Activated effector memory CD4-positive, alpha-beta T cell treated with anti-CD3 and anti-CD28 coated beads, Interleukin-2, amount 50 U/mL, for 16 hours (primary cell): ENCODE measurements around the gene MRRF.
"Not testable (repeated sequence)": the region's sequence is repeated elsewhere in the genome, so short reads cannot be mapped to it uniquely, and the experiment has no call there.

Source experiments
- DNase-seq: peaks from one replicate; pipeline ENCODE4 v3.0.0-alpha.2; 2020

Gene MRRF

DNA sequence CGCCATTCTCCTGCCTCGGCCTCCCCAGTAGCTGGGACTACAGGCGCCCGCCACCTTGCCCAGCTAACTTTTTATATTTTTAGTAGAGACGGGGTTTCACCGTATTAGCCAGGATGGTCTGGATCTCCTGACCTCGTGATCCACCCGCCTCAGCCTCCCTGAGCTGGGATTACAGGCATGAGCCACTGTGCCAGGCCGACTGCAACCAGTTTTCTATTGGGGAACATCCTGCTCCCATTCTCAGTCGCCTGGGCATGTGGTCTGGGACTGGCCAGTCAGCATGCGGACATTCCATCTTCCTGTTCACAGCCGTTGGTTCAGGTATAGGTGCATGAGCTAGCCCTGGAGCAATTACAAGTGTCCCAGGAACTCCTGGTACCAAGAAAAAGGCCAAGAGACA lies 98.4 kb downstream of the MRRF start:
- not testable (repeated sequence) for DNase-seq

DNA sequence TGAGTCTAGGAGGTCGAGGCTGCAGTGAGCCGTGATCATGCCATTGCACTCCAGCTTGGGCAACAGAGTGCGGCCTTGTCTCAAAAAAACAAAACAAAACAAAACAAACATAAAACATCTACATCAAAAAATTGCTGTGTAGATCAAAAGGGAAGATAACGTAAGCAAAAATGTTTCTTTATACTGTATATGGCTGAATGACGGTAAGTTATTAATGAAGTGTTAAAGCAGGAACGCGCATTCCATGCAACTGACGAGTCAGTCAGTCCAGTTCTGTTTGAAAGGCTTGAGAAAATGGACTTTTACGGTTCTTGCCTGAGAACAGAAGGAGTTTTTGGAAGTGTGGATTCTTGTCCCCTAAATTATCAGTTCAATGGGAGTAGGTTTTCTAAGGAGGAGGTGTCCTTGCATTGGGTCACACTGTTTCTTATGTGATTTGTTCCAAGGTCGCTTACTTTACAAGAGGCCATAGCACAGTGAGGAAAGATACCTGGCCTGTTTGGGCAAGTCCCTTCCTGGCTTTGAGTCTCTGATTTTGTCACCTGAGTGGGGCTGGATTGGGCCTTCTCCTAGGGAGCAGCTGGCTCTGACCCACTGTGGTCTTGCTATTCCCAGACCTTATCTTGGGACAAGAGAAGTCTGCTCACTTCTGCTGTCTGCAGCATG lies 99.6 kb downstream of the MRRF start:
- no peak for DNase-seq

DNA sequence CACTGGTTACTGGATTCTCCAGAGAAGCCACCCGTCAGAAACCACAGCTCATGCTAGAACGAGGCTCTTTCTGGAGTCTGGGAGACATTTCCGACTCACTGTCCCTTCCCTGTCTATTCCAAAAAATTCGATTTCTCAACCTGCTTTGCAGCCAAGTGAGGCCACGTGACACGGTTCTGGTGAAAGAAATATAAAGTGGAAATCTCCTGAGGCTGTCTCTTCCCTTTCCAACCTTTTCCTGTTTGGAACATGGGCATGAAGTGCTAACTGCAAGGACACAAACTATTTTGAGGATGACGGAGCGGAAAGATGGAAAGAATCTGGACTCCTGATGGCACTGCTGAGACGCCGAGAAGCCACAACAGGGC lies 100.1 kb downstream of the MRRF start:
- no peak for DNase-seq

DNA sequence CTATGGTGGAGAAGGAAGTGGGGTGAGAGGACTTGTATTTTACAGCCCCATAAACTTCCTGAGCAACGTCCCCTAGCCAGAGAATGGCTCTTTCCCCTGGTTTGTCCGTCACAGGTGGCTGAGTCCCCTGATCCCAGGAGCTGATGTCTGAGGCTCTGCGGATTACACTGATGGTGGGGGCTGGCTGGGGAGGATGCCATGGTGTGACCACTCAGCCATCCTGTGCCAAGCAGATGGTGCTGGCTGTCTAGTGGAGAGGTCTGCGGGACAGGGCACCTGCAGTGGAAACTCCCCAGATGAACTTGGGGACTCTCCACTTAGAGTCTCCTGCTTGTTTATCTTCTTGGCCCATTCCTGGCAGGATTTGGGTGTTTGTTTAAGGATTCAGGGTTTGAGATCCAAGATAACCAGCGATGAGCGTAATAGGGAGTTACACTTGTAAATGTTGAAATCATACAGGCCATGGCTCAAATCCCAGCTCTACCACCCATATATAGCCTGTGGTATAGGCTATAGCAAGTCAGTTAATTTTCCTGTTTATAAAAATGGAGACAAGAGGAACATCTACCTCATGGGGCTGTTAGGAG lies 101.5 kb downstream of the MRRF start:
- no peak for DNase-seq

DNA sequence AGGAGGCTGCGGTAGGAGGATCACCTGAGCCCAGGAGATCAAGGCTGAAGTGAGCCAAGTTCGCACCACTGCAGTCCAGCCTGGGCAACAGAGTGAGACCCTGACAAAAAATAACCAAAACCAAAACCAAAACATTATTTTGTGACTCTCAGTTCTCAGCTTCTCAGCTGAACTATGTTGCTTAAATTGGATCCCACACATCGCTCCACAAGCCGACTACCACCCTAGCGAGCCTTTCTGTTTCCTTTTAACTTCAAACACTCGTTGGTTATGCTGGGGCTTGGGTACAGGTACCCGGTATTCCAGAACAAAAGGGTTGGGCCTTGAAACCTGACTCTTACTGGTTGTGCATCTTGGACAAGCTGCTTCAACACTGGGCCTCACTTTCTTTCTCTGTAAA lies 102.4 kb downstream of the MRRF start:
- no peak for DNase-seq

DNA sequence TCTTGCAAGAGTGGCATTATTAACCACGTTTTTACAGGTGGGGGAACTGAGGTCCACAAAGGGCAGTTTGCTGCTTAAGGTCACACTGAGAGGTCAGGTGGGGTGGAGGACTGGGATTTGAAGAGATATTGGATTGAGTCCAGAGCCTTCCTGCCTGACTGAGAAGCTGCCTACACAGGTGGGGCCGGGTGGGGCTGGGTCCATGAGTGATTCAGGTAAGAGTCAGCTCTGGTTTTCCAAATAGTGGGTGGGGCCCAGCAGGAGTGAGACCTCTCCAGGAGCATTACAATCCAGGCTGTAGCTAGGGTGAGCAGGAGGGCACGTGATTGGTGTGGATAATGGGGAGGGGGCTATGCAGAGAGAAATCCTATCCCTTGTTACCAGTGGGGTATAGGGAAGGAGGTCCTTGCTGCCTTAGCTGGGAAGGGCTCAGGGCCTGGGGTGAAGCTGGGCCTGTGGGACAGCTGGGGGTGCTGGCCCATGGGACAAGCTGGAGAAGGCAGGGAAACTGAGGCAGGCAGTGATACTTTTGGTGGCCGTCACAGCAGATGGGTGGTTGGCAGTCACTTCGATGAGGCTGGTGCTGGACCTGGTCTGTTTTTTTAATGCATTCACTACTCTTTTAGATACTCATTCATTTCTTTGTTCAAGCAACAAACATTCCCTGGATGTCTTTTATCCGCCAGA lies 103.2 kb downstream of the MRRF start:
- DNase-seq, result no peak

DNA sequence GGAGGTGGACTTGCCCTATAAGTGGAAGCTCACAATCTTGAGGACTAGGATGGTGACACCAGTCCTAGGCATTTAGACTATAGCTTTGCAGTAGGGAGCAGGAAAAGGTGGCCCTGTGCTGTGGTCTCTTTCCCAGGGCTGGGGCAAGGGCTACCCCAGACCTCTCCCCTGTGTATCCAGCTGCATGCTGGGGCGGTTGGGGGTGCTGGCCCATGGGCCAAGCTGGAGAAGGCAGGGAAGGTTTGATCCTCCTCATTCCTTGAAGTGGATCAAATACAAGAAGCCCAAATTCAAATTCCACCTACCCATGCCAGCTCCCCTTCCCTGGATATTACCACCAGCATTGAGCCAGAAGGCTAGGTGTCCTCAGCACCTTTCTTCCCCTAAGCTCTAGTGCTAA lies 104.0 kb downstream of the MRRF start:
- DNase-seq, result no peak

DNA sequence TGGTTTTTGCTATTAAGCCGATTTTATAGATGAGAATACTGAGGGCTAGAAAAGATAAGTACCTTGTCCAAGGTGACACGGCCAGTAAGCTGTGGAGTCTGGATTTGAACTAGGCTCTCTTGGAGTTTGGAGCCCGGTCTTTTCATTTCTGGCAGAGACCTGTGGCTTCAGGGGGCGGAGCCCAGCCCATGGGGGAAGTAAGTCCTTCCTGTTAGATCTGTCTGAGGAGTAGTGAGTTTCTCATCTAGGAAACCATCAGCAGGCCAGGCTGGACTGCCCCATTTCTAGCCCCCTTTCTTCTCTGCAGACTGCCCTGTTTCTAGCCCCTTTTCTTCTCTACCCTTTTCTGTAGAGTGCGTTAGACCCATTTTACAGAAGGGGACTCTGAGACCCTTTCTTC lies 105.6 kb downstream of the MRRF start:
- no peak for DNase-seq

DNA sequence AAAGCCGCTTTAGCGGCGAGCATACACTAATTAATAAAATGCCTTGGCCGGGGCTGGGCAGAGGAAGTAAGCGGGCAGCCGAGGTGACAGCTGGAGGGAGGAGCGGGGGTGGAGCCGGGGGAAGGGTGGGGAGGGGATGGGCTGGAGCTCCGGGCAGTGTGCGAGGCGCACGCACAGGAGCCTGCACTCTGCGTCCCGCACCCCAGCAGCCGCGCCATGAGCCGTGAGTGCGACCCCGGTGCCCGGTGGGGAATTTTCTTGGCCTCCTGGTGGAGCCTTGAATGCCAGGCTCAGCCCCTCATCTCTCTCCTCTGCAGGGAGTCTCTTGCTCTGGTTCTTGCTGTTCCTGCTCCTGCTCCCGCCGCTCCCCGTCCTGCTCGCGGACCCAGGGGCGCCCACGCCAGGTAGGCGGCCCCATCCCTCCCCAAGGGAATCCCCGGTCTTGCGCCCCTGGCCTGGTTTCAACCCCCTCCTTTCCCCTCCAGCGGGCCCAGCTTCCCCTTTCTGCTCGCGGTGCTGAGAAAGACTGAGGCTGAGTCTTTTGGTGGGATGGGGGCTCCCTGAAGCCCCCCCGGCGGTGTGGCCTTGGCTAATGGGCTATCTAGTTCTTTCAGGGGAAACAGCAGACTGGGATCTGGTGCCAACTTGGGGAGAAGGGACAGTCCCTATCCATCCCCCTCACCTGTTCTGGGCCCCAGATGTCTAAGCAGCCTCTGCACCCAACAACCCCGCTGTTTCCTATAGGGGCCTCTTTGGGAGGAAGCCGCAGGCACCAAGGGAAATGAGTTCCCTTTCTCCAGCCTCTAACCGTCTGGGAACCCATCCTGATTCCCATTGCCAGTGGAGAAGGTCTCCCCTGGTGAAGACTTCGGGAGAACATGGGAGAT lies 106.4 kb downstream of the MRRF start, which contains the start of gene PTGS1:
PTGS1 (plus strand) TSS at position 156 of the 887 bp plus-strand sequence; CDS start at position 217, 61 bp downstream.
- DNase-seq, result no peak

DNA sequence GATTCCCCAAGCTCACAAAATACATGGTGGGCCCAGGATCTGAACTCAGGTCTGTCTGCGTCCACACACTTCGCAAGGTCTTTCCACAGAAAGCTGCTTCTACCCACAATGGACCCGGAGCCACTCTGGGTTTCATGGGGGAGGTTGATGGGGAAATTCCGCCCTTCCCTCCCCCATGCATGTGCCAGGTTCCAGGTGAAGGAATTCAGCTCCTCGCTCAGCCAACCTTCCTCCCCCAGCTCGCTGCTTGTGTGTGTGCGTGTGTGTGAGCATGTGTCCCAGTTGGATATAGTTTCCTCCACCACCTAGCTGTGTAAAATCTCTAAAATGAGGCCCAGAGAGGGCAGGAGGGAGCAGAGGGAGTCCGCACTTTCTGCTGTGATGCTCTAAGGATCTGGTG lies 107.2 kb downstream of the MRRF start:
- DNase-seq, result no peak

DNA sequence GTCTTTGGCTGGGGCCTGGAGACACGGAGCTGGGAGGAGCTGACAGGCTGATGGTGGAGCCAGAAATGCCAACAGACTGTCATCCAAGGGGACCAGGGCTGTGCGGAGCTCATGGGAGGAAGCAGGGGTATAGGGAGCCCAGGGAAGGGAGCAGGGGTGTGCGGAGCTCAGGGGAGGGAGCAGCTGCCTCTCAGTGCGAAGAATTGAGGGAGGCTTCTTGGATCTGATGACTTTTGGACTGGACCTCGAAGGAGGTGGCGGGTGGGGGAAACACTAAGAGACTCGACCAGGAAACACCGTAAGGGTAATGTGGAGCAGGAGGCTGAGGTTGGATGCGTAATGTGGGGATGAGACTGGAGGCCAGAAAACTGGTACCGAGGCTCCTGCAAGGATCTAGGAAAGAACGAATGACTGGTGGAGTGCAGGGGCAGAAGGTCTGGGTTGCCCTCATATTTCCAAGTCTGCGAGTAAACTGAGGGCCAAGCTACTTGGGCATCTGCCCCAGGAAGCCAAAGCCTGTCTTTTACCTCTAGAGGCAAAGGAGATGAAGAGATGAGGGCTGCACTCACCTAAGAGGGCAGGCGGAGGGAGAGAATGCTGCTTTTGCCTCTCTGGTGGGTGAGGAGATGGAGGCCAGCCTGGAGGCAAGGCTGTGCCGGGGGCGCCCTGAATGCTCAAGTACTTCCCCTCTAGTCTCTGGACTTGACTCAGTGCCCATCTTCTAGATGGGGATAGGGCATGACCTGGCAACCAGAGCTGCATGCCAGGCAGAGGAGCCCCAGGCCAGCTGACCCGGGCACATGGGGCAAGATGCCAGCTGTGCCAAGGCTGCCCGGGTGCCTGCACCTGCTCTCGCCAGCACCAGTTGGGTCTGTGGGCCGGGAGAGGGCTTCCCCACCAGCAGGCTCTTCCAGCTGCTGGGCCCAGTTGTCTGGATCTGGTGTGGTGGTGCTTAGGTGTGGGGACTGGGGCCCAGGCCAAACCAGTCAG lies 108.5 kb downstream of the MRRF start:
- no peak for DNase-seq

DNA sequence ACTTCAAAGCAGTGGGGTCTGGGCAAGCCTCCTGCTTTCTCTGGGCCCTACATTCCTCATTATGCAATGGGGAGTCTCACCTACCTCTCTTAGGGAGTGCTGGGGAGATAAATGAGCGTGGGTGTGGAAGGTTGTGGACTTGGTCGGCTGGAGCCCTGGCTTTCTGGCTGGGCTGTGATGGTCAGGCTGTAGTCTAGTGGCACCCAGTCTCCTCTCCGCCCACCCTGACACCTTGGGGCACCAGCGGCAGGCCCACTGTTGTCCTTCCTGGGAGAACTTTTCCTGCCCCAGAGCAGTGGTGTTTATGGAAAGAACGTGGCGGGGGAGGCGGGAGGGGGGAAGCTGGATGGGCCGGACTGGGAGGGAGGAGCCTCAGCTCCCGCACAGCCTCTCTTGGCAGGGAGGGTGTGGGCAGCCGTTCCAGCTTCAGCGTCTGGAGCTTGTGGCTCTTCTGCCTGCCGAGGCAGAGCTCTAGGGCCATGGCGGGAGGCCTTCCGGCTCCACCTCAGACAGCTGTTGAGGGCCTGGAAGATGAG lies 110.3 kb downstream of the MRRF start:
- DNase-seq, result no peak

DNA sequence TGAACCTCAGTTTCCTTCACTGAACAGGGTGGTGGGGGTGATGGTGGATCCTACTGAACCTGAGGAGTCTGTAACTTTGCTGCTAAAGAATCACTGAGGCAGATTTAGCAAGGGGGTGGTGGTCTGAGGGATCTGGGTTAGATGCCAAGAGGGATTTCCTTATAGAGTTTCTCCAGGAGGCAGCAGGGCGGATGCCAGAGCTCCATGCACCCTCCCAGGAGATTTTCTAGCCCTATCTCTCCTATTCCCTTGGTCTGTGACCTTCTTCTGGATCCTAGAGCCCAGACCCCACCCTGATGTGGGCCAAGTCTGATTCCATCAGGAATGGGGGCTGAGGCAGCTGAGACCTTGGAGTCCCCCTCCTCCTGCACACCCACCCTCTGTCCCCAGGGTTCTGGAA lies 112.1 kb downstream of the MRRF start:
- DNase-seq, result no peak

DNA sequence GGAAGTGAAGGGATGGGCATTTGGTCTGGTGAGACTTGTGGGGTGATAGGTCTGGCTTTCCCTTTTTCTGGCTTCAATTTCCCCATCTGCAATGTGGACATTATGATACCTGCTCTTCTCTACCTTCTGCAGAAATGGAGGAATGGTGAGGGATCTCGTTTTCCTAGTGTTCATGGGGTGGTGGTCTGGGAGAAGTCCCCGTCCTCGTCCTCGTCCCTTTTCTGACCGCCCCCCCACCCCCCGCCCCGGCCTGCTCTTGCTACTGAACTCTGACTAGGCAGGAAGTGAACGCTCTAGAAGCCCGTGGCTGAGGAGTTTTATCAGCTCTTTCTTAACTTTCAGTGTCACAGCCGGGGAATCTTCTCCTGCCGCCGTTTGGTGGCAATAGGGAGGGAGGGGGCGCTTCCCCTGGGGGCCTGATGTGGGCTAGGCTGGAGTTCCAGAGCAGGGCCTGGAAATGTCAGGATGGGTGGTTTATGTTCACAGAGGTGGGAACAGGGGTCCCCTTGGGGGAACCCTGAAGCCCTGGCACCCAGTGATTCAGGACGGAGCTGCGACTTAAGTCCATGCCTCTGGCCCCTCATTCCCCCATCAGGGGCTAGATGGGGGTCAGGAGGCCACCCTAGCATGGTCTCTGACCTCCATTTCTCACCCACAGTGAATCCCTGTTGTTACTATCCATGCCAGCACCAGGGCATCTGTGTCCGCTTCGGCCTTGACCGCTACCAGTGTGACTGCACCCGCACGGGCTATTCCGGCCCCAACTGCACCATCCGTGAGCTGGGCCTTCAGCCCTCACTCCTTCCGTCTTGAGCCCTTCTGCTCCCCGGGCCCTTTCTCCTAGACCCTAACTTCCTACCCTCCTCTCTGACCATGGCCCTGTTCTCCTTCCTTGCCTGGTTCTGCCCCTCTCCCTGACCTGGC lies 112.8 kb downstream of the MRRF start:
- no peak for DNase-seq

DNA sequence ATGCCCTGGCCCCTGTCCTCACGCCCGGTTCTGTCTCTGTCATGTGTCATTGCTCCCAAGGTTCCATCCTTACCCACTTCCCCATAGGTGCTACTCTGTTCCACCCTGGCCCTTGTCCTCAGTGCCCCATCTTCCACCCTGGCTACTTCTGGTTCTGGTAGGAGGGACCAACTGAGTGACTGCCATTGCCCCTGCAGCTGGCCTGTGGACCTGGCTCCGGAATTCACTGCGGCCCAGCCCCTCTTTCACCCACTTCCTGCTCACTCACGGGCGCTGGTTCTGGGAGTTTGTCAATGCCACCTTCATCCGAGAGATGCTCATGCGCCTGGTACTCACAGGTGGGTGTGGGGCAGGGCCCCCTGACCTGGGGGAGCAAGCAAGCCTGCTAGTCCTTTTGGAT lies 113.6 kb downstream of the MRRF start:
- no peak for DNase-seq

DNA sequence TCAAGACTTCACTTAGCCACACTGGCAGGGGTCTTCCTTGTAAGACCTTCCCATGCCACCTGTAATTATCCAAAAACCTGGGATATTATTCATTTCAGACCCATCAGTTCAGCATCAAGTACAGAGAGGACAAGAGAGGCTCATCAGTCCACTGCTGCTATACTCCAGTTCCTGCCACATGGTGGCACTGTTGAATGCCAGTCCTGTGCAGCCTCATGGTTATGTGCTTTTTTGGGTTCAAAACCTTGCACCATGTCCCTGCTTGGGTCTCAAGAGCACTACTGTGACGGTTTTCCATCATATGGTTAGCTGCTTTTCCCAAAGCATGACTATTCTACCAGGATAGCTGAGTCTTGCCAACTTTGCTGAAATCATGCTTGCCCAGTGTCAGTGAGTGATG lies 114.7 kb downstream of the MRRF start:
- DNase-seq, result no peak

DNA sequence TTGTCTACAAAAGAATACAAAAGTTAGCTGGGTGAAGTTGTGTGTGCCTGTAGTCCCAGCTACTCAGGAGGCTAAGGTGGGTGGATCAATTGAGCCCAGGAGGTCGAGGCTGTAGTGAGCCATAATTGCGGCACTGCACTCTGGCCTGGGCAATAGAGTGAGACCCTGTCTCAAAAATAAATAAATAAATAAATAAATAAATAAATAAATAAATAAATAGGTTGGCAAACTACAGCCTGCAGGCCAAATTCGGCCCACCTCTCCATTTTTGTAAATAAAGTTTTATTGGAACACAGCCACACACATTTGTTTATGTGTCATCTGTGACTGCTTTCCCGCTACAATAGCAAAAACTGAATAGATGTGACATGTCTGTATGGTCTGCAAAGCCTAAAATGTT lies 115.6 kb downstream of the MRRF start:
- DNase-seq, result no peak
